ENCODE measurements around the gene EEFSEC. TPM values are rescaled to one million over a fixed set of nuclear protein-coding genes. Genes with fewer than 3 reads are reported as not detected.

The EEFSEC gene
- total RNA-seq, 2 donors from 2014 or later, result 20.8 to 32.7 TPM

DNA sequence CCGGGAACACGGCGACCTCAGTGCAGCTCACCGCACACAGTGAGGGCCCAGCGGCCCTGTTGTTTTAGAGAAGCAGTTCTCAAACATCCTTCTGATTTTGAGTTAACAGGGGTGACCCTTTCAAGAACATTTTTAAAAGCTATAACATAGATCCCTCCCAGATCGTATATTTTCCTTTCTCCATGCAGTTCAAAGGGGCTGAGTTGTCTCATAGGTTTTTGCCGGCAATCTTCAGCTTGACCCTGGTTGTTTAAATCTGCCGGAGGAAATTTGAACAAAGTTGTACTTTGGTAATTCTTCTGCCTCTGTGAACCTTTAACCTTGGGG is 14.3 kb downstream of the EEFSEC start:
- no peaks in the 10 kb centered on the region for H3K36me3 Mint-ChIP-seq
- no peak overlapping the region for H3K4me3 Mint-ChIP-seq
- peaks cover 11 to 39% of the 10 kb centered on the region in 2 donors for H3K4me1 Mint-ChIP-seq (ENCODE audit: low read depth in 2 of 2)
- no peaks in the 10 kb centered on the region for H3K9me3 Mint-ChIP-seq
- H3K27ac Mint-ChIP-seq, result no peak overlapping the region
- H3K27me3 Mint-ChIP-seq, result no peaks in the 10 kb centered on the region
- no peak for ATAC-seq
- DNase-seq (ENCODE audit: low spot score), result no peak

DNA sequence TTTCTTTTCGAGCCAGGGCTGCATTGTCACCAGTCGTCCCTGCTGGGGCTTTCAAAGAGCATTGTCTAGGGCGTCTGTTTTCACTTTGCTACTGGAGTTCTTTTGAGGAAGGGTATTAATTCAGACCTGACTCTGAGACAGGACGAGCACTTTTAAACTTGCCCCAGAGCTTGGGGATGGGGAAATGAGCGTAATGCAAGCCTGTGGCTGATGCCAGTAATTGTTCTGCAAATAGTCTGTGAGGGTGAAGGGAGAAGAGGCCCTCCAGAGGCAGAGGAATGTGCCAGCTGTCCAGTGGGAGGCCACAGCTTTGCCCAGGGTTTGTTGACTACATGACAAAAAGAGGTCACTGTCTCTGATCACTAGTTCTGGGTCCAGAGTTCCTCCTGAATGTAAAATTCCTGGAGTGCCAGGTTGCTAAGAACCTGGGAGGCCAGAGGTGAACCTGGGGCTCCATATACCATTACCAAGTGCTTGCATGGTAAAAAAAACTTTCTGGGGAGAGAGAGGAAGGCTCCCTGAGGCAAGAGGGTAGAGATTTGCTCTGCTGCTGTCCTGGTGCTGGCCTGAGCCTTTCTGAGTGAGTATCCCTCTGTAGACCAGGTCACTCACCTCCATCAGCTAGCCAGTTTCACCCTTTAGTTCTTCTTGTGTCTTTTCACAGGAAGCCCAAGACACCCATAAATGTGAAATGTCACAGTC is 14.8 kb downstream of the EEFSEC start:
- H3K27me3 Mint-ChIP-seq, result no peaks in the 10 kb centered on the region
- DNase-seq (ENCODE audit: low spot score) (no peak), ATAC-seq (no peak)
- no peaks in the 10 kb centered on the region for H3K36me3 Mint-ChIP-seq
- no peaks in the 10 kb centered on the region for H3K9me3 Mint-ChIP-seq
- no peak overlapping the region for H3K4me3 Mint-ChIP-seq
- no peak overlapping the region for H3K27ac Mint-ChIP-seq
- H3K4me1 Mint-ChIP-seq (ENCODE audit: low read depth in 2 of 2), result peaks cover 6 to 35% of the 10 kb centered on the region in 2 donors

DNA sequence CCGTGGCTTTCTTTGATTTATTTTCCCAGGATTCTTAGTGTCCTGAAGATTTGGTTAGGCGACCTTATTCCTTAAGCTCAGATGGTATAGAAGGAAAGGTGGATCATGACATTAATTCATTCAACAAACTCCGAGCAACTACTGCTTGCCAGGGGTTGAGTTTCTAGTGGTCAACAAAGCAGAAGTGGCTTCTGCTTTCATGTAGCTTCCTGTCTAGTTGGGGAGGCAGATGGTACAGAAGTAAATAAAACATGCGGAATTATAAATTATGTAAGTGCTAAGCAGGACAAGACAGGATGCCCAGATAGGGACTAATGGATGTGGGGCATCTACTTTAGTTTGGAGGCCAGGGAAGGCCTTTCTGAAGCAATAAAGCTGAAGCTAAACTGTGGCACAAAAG is 15.6 kb downstream of the EEFSEC start:
- Mint-ChIP-seq H3K36me3 (no peaks in the 10 kb centered on the region), H3K4me3 (no peak overlapping the region), H3K27ac (no peak overlapping the region), H3K27me3 (no peaks in the 10 kb centered on the region), H3K9me3 (no peaks in the 10 kb centered on the region), H3K4me1 (ENCODE audit: low read depth in 2 of 2) (peaks cover 3 to 31% of the 10 kb centered on the region in 2 donors)
- no peak for DNase-seq (ENCODE audit: low spot score)
- ATAC-seq, result no peak

DNA sequence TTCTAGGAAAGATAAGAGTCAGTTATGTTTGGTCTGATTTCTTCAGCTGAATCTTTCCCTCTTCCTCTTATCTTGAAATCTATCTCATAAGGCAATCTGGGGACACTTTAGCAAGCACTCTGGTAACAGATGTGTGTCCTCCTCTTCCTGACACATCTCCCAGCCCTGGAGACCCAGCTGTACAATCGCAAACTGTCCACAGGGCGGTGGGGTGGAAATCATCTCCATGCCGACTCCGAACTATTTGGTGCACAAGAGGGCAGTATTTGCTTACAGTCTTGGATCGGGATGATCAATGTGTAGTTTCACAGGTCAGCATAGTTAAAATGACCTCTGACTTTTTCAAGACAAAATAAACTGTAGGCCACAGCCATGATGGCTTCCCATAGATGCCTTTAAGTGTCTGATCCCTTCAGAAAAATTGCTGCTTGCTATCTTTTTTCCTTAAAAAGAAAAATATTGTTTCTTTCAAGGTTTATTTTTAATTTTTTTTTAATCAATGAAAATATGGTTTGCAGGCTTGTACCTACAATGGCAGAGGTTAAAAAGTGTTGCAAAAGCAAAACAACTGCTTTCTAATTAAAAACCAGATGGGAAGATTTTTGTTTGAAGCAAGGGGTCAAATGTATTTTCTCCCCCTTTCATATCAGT is 17.7 kb downstream of the EEFSEC start:
- no peaks in the 10 kb centered on the region for H3K27me3 Mint-ChIP-seq
- DNase-seq (ENCODE audit: low spot score) (no peak), ATAC-seq (no peak)
- H3K9me3 Mint-ChIP-seq, result no peaks in the 10 kb centered on the region
- no peak overlapping the region for H3K4me3 Mint-ChIP-seq
- H3K27ac Mint-ChIP-seq, result no peak overlapping the region
- no peaks in the 10 kb centered on the region for H3K36me3 Mint-ChIP-seq
- H3K4me1 Mint-ChIP-seq (ENCODE audit: low read depth in 2 of 2), result peaks cover 13 to 25% of the 10 kb centered on the region in 2 donors

DNA sequence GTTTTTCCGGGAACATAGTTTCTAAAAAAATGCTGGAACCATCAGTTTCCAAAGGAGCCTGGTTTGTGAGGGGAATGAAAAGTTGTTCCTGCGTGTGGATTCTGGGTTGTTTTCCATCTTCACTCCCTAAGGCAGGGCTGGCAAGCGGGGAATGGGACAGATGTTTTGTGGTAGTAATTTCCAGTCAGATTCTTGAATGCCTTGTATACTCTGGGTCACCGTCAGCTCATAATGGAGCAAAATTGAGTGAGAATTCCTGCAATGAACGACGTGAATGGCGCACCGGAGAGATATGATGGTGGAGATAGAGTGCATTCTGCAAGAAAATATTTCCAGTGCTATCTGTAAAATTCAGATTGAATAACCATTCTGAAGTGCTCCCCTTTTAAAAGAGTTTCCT is 19.9 kb downstream of the EEFSEC start:
- H3K9me3 Mint-ChIP-seq, result no peaks in the 10 kb centered on the region
- no peaks in the 10 kb centered on the region for H3K36me3 Mint-ChIP-seq
- ATAC-seq, result no peak
- H3K4me3 Mint-ChIP-seq, result no peak overlapping the region
- no peak for DNase-seq (ENCODE audit: low spot score)
- peaks cover 18 to 23% of the 10 kb centered on the region in 2 donors for H3K4me1 Mint-ChIP-seq (ENCODE audit: low read depth in 2 of 2)
- no peaks in the 10 kb centered on the region for H3K27me3 Mint-ChIP-seq
- H3K27ac Mint-ChIP-seq, result no peak overlapping the region

DNA sequence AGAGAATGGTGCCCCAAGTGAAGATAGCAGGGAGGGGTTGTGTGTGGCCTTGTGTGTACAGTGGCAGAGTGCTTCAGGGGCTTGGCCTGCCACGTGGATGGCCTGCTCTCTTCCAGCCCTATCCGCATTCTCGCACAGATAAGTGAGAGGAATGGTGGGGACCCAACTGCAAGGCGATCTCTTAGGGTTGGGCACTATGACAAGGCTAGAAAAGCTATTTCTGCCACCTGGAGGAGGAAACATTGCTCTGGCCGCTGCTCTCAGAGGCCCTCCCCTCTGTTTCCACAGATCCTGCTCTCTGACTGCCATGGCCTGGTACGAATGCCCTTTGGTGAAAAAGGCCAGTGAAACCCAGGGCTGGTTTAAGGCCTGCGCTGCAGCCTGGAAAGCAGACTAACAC is 20.6 kb downstream of the EEFSEC start:
- Mint-ChIP-seq H3K36me3 (no peaks in the 10 kb centered on the region), H3K4me1 (ENCODE audit: low read depth in 2 of 2) (peaks cover 15 to 30% of the 10 kb centered on the region in 2 donors), H3K4me3 (no peak overlapping the region), H3K27ac (no peak overlapping the region), H3K27me3 (no peaks in the 10 kb centered on the region), H3K9me3 (no peaks in the 10 kb centered on the region)
- DNase-seq (ENCODE audit: low spot score) (no peak), ATAC-seq (no peak)

DNA sequence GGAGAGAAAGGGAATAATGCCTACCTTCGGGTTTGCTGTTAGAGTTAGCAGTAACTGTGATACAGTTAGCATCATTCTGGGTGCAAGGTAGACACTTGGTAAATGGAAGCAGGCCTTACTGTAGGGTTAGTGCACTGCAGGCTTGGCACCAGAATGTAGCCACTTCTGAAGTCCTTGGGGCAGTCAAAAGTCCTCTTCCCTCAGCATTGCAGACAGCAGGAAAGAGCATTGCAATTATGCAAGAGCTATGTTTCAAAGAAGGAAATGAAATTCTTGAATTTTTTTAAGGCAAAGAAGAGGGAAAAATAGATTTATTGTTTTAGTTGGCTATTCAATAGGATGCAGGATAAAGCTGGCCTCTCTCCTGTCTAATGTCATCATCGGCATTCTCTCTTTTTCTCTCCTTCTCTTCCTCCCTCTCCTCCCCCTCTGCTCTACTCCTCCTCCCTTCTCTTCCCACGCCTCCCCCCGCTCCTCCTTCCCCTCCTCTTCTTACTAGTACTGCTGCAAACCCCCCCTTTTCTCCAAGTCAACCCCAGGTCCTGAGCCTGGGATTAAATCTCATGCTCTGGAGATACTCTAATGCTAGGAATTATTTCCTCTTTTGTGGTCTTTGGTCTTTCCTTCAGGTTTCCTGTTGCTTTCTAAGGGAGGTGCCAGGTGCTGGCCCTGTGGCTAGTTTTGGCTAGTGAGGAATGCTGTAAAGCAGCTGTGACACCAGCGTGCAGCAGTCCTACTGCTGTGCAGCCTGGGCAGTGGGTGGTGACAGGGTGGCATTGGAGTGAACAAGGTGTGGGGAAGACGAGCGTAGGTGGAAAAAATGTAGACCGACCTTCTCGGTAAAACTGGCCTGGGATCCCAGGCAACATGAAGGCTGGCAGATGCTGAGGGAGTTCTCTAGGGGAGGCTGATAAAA is 21.7 kb downstream of the EEFSEC start:
- no peak for DNase-seq (ENCODE audit: low spot score)
- peaks cover 21 to 36% of the 10 kb centered on the region in 2 donors for H3K4me1 Mint-ChIP-seq (ENCODE audit: low read depth in 2 of 2)
- no peaks in the 10 kb centered on the region for H3K9me3 Mint-ChIP-seq
- ATAC-seq, result no peak
- no peaks in the 10 kb centered on the region for H3K36me3 Mint-ChIP-seq
- H3K4me3 Mint-ChIP-seq, result no peak overlapping the region
- H3K27me3 Mint-ChIP-seq, result no peaks in the 10 kb centered on the region
- no peak overlapping the region for H3K27ac Mint-ChIP-seq

DNA sequence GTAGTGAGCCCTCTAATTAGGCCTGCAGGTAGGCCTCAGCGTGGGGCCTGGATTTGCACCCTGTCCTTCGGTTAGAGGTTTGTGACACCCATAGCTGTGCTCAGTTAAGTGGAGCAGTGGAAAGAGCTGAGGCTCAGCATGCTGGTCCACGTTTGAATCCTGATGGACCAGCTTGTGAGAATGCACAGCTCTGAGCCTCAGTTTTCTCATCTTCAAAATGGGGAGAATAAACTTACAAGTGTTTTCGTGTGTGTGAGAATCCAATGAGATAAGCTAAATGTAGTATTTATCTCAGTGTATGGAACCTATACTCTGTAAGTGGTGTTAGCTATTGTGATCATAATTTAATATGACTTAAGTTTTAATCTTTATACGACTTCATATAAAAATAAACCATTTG is 22.5 kb downstream of the EEFSEC start:
- H3K27ac Mint-ChIP-seq, result peak overlapping the region in 1 of 2 donors; percentile 37
- no peaks in the 10 kb centered on the region for H3K36me3 Mint-ChIP-seq
- H3K27me3 Mint-ChIP-seq, result no peaks in the 10 kb centered on the region
- H3K9me3 Mint-ChIP-seq, result no peaks in the 10 kb centered on the region
- H3K4me1 Mint-ChIP-seq (ENCODE audit: low read depth in 2 of 2), result peaks cover 25 to 36% of the 10 kb centered on the region in 2 donors
- DNase-seq (ENCODE audit: low spot score), result no peak
- no peak for ATAC-seq
- H3K4me3 Mint-ChIP-seq, result no peak overlapping the region

DNA sequence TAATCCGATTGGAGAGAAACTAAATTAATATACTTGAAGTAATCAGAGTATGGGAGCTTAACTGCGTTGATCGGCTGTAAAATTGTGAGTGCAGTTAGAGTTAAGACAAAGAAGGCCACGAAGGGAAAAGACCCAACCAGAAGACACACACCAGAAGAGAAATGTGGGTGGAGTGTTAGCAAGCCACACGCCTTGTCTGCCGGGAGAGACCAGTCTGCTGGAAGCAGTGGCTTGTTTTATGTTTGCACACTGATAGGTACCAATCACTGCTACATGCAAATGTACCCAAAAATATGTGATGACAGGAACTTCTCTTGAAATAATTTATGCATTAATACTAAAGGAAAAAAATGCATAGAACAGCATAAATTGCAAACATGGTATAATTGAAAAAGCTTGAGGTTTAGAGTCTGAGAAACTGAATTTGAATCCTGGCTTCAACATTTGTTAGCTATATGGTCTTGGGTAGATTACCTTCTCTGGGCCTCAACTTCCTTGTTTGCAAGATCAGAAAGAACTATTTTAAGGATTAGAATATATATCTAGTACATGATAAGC is 23.1 kb downstream of the EEFSEC start:
- DNase-seq (ENCODE audit: low spot score), result no peak
- ATAC-seq, result no peak
- Mint-ChIP-seq H3K27me3 (no peaks in the 10 kb centered on the region), H3K9me3 (no peaks in the 10 kb centered on the region), H3K4me3 (no peak overlapping the region), H3K27ac (peak overlapping the region in 1 of 2 donors; percentile 37), H3K36me3 (no peaks in the 10 kb centered on the region), H3K4me1 (ENCODE audit: low read depth in 2 of 2) (peaks cover 27 to 36% of the 10 kb centered on the region in 2 donors)

DNA sequence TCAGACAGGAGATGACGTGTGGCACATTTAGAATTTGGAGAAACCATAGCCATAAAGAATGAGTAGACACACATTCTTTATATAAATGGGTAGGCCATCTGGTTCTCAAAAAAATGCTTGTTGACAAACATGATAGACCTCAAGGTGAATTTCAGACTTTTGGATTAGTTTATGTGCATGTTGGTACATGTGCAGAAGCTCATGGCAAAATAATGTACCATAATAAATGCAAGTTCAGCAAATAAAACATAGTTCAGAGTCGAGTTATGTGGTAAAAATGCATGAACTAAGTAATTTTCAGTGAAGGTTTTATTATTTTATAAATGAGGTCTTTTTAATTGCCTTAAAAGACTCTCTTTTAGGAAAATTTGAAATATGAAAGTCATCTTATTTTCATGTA is 24.6 kb downstream of the EEFSEC start:
- H3K27me3 Mint-ChIP-seq, result no peaks in the 10 kb centered on the region
- H3K27ac Mint-ChIP-seq, result peak overlapping the region; percentile 19 to 54
- ATAC-seq (no peak), DNase-seq (ENCODE audit: low spot score) (no peak)
- no peaks in the 10 kb centered on the region for H3K9me3 Mint-ChIP-seq
- H3K36me3 Mint-ChIP-seq, result no peaks in the 10 kb centered on the region
- H3K4me3 Mint-ChIP-seq, result no peak overlapping the region
- peaks cover 30 to 43% of the 10 kb centered on the region in 2 donors for H3K4me1 Mint-ChIP-seq (ENCODE audit: low read depth in 2 of 2)

DNA sequence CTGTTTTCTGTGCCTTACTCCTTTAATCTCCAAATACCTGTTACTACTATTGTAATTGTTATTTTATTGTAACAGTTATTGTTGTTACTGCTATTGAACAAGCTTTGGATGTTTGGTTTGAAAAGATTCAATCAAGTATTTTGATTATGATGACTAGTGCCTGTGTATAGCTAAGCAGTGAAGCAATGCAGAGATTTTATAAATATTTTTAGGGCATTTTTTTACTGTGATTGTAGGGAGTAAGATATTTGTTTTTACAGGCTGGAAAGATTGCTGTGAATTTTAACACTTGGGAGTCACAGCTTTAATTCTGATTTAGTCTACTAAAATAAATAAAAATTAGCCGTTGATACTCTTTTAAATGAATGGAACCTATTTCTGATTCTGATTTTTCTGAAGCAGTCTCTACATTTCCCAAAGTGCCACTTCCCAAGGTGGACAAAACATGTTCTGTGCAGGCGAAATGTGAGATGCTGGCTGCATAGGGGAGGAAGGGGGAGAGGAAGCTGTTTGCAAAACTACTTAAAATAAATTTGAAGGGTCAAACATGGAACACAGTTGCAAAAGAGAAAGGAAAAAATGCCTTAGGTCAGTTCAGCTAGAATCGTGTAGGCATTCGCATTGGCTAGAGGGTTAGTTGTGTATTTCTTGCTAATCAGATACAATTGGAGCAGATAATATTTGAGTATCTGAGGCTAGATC is 25.7 kb downstream of the EEFSEC start:
- peak overlapping the region; percentile 65 for H3K4me3 Mint-ChIP-seq
- H3K27me3 Mint-ChIP-seq, result no peaks in the 10 kb centered on the region
- DNase-seq (ENCODE audit: low spot score), result no peak
- H3K36me3 Mint-ChIP-seq, result no peaks in the 10 kb centered on the region
- peaks cover 39 to 45% of the 10 kb centered on the region in 2 donors for H3K4me1 Mint-ChIP-seq (ENCODE audit: low read depth in 2 of 2)
- no peaks in the 10 kb centered on the region for H3K9me3 Mint-ChIP-seq
- peak overlapping the region in 1 of 2 donors; percentile 54 for H3K27ac Mint-ChIP-seq
- ATAC-seq, result no peak

DNA sequence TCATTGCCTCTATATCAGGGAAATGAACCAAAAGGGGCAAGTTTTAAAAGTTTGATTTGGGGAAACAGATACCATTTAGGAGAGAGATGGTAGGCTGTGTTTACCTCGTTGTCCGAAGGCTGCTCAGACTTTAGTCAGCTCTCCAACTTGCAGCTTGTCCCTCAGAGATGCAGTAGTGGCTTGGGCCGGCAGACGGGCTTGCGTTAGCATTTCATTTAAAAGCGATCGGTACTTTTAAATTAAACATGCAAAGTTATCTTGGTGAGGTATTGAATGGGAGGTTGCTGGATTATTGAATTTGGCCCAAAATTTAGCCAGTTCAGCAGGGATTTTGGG is 26.2 kb downstream of the EEFSEC start:
- Mint-ChIP-seq H3K9me3 (no peaks in the 10 kb centered on the region), H3K27me3 (no peaks in the 10 kb centered on the region), H3K4me1 (ENCODE audit: low read depth in 2 of 2) (peaks cover 41 to 43% of the 10 kb centered on the region in 2 donors), H3K36me3 (no peaks in the 10 kb centered on the region), H3K27ac (no peak overlapping the region), H3K4me3 (no peak overlapping the region)
- no peak for ATAC-seq
- no peak for DNase-seq (ENCODE audit: low spot score)

DNA sequence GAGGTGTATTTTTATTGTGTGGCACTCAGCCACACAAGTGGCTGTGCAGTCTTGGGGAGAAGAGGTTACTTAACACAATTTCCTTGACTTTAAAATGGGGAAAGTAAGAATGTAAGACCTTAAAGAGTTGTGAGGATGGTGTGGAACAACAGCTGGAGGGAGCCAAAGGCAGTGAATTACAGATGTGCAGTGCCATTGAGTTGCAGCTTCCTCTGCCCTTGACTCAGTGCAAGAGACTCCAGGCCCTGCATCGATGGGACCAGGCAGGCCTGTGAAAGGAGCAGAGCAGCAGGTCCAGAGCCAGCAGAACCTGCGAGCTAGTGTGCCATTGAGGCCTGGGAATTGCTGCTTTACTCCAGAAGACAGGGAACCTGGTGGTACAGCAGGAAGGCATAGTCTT is 27.2 kb downstream of the EEFSEC start:
- Mint-ChIP-seq H3K27ac (no peak overlapping the region), H3K4me3 (no peak overlapping the region), H3K36me3 (no peaks in the 10 kb centered on the region), H3K9me3 (no peaks in the 10 kb centered on the region), H3K4me1 (ENCODE audit: low read depth in 2 of 2) (peaks cover 36 to 38% of the 10 kb centered on the region in 2 donors), H3K27me3 (no peaks in the 10 kb centered on the region)
- ATAC-seq, result no peak
- DNase-seq (ENCODE audit: low spot score), result no peak

All from natural killer cell treated with Interleukin-12 subunit alpha and Interleukin-12 subunit beta and Interleukin-15 and Interleukin-18, amount 100 ng/mL, for 72 hours (primary cell).